Measurements from ENCODE around the gene FOXP1.

DNA sequence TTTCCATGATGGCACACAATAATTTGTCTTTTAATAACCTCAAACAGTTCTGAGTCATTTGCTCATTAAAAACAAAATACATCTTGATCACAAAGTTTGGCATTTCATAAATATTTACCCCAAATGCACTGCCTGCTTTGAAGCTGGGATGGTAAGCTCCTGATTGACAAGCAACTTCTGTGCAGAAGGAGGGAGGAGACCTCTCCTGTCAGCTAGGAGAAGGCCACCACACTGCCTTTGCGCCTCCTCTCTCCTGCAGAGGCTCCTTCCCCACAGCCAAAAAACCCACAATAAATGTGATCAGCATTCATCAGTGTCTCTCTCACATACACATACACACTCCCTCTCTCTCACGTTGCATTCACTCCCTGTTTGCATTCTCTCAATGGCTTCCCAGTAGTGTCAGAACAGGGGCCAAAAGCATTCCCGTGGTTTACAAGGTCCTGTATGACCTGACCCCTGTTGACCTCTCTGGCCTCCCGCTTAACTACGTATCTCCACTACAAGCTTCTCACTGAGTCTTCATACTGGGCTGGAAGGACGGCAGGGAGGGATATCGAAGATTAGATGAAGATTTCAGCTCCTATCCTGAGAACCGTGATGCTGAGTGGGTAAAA lies 216.4 kb downstream of the FOXP1 start:
- TF ChIP-seq EZH2phosphoT487 (conservative IDR thresholded peaks at IDR 0.05; ENCODE audit: low read length), result no peak
- TF ChIP-seq, protein P1, sequence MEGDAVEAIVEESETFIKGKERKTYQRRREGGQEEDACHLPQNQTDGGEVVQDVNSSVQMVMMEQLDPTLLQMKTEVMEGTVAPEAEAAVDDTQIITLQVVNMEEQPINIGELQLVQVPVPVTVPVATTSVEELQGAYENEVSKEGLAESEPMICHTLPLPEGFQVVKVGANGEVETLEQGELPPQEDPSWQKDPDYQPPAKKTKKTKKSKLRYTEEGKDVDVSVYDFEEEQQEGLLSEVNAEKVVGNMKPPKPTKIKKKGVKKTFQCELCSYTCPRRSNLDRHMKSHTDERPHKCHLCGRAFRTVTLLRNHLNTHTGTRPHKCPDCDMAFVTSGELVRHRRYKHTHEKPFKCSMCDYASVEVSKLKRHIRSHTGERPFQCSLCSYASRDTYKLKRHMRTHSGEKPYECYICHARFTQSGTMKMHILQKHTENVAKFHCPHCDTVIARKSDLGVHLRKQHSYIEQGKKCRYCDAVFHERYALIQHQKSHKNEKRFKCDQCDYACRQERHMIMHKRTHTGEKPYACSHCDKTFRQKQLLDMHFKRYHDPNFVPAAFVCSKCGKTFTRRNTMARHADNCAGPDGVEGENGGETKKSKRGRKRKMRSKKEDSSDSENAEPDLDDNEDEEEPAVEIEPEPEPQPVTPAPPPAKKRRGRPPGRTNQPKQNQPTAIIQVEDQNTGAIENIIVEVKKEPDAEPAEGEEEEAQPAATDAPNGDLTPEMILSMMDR (IDR thresholded peaks at IDR 0.05; ENCODE audit: insufficient read depth, low read length, poor library complexity, severe bottlenecking), result no peak

All from SU-DHL-6 (cell line).